NCI-H1048 (cell line): ENCODE data around the gene PODXL.
"Not testable (repeated sequence)": the region's sequence is repeated elsewhere in the genome, so short reads cannot be mapped to it uniquely, and the experiment has no call there.

ENCODE experiments used
- DNase-seq: peaks from one replicate; lab custom pipeline; 2025; lab: John Stamatoyannopoulos, UW

PODXL gene

DNA sequence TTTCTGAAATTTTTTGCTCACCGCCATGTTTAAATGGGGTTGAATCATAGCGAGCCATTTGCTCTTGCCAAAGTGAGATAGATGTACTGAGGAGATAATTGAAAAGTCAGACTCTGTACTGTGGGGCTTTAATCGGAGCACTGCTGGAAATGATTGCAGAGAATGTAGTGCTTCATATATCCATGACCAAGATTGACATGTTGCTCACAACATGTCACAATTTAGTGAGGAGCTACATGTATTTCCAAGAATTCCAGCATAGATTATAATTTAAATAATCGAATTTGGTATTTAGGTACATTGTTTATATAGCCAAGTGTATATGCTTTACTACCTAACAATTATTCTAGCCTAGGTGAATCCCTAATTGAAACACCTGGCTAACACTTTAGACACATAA is 66.5 kb downstream of the PODXL start:
- DNase-seq = no peak

DNA sequence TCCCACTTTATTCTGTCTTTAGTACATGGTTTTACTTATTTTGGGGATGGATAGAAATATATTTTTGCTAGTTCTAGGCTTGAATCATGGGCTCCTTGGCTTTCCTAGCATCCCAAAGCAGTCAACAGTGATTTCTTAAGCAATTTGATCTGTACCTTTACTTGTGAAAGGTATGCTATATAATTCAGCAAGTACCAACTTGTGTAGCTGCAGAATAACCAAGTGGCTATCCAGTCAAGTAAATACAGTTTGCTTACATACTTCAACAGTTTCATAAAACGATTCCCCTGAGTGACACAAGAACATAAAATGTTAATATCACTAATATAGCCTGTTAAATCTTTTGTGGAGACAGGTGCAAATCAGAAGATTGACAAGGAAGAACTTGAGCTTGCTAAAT is 67.2 kb downstream of the PODXL start:
- no peak for DNase-seq

DNA sequence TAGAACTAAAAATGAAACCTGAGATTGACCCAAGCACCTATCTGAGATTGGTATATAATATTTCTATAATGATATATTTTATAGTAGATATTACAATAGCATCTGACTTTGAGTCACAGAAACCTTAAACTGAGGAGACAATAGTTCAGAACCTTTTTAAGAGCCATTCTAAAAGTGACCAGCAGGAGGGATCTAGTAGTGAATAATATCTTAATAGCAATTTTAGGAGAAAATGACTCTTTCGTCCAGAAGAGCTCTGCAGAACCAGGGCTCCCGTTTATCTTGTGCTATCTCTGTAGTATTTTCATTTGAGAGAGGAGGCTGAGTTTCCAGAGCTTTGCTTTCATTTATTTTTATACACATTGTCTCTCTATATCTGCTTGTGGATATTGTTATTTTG is 68.1 kb downstream of the PODXL start:
- no peak for DNase-seq

DNA sequence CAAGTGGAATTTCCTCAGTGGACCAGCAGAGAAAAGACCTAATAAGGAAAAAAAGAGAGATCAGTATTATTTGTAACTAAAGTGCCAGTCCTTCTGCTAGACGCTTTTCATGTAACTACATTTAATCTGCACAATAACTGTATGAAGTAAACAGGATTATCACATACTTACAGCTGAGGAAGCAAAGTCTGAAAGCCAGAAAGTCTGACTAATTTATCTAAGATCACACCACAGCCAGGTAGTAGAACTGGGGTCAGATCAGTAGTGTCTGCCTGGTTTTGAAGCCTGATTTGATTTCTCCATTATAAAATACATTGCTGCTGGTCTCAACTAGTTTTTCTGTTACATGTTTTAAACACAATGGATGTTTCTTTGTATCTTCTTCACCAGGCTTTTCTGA is 69.2 kb downstream of the PODXL start:
- no peak for DNase-seq

DNA sequence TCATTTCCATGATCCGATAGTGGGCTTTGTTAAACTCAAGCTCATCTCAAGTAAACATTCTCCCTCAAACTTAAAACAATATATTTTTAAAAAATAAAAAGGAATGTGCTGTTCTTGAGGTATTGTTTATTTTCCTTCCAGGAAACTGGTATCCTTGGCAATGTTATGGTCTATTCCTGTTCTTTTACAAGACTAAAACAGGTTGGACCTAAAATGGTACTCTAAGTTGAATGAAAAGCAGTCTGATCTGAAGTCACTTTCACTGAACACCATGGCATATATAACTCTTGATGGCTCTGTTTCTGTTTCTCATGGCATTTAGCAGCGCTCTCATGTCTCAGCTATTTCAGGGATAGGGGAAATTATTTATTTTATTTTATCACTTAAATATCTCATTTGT is 70.1 kb downstream of the PODXL start:
- DNase-seq = no peak

DNA sequence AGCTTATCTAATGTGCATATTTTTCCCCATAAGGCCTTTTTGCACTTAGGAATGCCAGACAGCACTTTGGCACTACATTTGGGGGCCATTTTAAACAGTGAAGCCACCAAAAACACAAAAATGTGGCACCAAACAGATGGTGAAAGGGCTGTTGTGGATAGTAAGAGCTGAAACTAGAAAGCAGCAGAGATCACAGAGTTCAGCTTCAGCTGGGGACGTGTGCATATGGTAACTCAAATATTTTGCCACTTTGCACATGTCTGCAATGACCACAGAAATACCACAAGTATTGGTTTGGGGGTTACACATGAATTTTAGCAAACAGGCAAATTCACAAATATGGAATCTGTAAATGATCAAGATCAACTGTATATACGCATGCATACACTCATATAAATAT is 72.8 kb downstream of the PODXL start:
- no peak for DNase-seq

DNA sequence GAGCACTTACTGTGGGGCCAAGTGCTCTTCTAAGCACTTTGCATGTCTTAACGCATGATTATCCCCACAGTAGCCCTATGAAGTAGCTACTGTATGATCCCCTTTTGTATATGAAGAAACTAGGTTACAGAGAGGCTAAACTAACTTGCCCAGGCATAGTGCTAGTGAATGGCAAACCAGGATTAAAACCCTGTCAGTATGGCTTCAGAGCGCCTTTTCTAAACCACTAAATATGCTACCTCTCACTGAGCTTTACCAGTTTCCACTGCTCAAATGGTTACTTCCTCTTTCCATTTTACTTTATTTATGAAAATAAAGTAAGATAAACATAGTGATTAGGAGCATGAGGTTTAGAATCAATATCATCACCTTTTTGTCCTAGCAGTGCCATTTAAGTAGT is 73.6 kb downstream of the PODXL start:
- no peak for DNase-seq

DNA sequence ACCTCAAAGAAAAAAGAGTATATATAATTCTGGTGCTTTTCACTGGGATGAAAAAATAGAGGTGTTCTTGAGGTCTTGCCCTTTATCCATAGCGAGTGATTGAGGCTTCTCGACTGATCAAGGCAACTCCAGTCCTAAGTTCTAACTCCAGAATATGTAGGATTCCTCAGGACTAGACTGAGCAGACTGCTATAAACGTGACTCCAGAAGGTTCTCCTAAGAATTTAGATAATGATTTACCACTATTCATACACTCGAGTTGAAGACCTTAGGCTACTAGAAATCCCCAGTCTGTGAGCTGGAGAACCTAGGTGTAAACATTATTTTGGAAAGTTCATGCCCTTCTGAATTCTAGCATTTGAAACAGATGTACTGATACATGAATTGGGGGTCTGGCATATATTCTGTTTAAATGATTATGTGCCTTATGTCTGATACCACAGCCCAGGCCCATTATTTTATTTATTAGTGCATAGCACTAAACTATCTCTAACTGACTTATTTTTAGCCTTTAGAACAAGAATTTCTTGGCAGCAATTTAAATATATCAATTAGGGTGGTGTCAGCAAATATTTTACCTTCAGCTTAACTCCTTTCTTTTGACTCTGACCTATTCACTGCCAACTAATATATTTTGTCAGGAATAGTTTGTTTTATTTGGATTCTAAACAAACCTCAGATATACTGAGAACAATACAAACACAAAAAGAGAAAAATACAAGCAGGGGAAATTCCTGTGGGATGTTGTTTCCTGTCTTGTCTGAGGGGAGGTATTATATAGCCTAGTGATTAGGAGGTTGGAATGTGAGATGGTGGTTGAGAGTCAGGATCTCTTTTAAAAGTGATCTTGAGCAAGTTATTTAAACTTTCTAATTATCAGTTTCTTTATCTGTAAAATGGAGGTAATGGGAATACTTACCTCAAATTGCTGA is 75.8 kb downstream of the PODXL start:
- DNase-seq = no peak

DNA sequence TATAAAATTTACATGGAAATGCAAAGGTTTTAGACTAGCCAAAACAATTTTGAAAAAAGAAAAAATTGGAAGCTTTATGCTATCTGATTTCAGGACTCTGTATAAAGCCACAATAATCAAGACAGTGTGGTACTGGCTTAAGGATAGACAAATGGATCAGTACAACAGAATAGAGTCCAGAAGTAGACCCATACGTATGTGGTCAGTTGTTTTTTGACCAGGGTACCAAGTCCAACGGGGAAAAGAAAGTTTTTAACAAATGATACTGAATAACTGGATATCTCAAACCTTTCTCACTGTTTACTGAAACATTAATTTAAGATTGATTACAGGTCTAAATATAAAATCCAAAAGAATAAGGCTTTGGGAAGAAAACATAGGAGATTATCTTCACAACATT is 79.7 kb downstream of the PODXL start:
- DNase-seq = no peak

DNA sequence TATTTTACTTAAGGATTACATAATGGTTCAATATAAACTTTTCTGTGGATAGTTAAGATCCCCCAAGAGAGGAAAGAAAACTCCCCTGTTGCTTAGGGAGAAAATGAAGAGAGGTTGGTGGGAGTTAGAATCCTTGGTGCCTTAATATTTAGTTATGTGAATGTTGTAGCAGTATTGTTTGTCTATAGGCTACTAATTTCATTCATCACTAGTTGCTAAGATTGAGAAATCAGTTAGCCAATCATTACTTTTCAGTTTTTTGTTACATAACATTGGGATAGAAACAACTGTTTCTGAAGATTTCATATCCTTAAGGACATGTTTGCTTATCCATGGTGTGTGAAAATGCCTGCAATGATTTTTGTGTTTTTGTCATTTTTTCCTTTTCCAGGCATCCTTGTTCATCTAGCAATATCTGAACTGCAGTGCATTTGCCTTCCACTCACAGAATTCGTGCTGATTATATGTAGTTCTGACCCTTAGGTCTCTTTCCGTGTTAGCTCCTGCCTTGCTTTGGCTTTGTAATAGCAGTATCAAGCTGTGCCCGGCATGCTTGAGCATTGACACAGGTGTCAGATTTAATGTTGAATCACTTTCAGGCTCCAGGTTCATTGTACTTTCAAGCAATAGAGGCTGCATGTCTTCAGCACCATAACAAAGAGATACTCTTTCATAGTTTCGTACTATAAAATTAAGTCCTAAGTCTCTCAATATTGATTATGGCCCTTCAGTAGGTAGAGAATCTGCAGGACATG is 85.0 kb downstream of the PODXL start:
- DNase-seq = no peak

DNA sequence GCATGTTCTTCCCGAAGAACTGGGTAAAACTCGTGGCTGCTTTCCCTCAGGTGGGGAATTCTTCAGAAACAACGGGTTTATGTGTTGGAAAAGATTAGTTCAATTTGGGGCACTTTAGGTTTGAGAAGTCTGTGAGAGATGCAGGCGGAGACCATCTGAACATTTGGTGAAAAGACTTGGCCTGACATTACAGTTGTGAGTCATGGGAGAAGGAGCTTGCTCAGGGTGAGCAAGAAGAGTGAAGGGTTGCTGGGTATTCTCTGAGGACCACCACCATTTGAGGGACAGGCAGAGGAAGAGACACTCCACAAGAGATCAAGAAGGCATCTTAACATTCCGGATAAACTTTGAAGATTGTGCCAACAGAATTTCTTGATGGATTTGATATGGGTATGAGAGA is 88.6 kb downstream of the PODXL start:
- no peak for DNase-seq

DNA sequence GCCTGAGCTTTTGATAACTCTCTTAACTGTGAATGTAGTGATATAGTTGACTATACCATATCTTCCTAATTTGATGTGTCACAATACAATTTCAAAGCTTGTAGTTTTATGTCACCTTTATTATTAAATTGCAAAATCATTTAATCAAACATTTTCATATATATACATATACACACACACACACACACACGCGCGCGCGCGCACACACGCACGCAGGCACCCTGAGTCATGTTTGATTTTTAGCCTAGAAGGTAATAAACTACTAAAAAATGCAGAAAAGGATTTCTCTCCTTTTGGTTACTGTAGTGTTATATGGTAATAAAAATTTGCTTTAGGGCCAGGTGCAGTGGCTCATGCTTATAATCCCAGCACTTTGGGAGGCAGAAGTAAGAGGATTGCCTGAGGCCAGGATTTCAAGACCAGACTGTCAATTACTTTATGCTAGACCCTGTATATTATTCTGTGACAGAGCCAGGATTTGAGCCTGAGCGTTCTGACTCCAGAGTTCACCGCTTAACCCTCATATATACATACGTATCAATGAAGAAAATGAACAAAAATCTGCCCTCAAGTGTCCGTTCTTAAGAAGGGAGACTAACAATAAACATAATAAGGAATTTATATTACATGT is 89.6 kb downstream of the PODXL start:
- no peak for DNase-seq

DNA sequence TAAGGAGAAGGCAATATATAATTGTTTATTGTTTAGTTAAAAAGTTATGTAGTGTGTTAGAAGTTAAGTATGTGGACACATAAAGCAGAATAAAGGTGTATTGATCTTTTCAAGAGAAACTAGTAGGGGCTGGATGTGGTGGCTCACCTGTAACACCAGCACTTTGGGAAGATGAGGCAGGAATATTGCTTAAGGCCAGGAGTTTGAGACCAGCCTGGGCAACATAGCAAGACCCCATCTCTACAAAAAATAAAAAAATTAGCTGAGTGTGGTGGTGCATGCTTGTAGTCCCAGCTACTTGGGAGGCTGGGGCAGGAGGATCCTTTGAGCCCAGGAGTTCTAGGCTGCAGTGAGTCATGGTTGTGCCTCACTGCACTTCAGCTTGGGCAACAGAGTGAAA is 93.7 kb downstream of the PODXL start:
- not testable (repeated sequence) for DNase-seq

DNA sequence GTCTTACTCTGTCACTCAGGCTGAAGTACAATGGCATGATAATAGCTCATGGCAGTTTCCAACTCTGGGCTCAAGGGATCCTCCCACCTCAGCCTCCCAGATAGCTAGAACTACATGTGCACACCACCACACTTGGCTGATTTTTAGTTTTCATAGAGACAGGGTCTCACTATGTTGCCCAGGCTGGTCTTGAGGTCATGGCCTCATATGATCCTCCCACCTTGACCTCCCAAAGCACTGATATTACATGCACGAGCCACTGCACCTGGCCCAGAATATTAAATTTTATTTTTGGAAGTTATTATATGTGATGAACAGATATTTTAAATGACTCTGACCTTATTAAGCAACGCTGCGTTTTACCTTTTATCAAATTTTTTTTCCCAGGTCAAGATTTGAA is 94.4 kb downstream of the PODXL start:
- no peak for DNase-seq

DNA sequence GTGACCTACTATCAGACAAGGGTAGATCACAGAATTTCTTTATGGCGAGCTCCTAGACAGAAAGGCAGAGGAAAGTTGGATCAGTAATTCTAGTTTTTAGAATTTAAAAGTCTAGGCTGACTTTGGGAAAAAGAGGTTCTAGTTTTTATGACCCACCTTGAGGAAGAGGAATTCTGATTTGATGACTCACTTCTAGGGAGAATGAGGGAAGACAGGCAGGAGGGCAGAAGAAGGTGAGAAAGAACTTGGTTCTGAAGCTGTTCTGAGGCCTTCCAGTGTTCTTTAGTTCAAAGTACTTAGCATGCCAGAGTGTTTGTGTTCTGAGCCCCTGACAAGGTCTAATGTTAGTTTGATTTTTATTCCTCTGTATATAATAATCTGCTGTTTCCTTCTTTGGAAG is 97.2 kb downstream of the PODXL start:
- no peak for DNase-seq

DNA sequence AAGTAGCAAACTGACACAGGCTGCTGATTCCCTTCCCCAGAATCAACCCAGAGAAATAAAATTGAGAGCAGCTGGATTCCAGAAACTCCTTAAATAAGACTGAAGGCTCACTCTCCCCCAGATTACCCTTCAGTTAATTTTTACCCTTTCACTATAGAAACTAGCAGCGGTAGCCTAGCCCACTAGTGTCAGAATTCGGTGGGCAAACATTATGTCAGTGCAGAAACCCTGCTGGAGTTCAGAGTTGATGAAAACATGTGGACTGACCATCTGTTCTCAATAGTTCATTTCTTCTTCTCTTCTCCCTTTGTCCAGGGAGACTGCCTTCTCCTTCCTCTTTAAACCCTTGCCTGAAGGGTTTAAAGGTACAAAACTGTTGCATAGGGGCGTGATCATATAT is 100.1 kb downstream of the PODXL start:
- DNase-seq = no peak

DNA sequence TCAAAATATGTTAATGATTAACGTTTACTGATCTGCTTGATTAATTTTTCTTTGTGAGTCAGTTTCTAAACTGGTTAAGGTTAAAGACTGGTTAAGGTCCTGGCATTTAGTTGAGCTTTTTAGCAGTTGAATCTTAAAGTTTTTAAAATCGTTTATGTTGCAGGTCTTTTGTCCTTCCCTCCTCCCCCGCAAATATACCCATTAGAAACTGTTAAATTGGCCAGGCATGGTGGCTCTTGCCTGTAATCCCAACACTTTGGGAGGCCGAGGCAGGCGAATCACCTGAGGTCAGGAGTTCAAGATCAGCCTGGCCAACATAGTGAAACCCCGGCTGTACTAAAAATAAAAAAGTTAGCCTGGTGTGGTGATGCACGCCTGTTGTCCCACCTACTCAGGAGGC is 100.9 kb downstream of the PODXL start:
- DNase-seq = no peak

DNA sequence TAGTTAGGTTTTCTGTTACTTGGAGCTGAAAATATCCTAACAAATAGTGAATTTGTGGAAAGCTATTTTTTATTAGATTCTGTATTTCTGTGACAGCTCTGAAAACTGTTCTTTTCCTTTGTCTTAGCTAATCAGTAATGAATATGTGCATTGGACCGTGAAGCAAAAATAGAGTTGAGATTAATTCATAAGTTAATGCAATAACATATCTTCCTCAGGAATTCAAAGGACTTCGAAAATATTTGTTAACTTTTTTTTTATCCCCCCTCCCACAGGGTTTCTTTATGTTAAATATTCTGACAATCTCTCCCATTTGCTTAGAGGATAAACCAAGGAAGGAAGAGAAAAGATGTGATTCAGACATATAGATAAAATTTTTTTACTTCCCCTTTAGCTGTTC is 101.4 kb downstream of the PODXL start:
- no peak for DNase-seq

DNA sequence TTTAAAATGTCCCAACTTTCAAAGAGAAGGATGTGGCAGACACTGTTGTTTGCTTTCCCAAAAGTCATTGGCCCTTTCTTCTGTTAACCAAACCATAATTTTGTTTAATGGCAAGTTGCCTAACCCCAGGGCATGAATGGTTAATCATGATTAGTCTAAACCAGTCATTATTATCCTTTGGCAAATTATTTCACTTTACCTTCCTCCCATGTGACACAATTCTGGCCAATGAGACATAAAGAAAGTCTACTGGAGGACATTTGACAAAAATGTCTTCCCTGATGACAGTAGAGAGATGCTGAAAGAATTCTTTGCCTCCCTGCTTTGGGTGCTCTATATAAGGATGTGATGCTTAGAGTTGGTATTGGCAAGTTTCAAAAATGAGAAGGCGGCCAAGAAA is 101.9 kb downstream of the PODXL start:
- DNase-seq = no peak
